HFF-Myc (cell line): Measurements from ENCODE around the gene MXRA7.

Experiments used
- DNase-seq: peaks from one replicate; pipeline ENCODE4 v3.0.0-alpha.2; 2011; ENCODE audit warnings: low read depth; ENCODE audit errors: extremely low read depth
- H3K4me3 ChIP-seq: replicated peaks from 2 replicates; pipeline ENCODE4 v1.5.1; 2011; ENCODE audit warnings: low read depth, mild to moderate bottlenecking, control low read depth, low read length
- TF ChIP-seq, protein P1 (sequence below): IDR thresholded peaks from 2 replicates; pipeline ENCODE4 v1.5.1; 2012; ENCODE audit warnings: mild to moderate bottlenecking, low read depth, low read length, control low read depth; ENCODE audit errors: missing control alignments

Gene MXRA7

DNA sequence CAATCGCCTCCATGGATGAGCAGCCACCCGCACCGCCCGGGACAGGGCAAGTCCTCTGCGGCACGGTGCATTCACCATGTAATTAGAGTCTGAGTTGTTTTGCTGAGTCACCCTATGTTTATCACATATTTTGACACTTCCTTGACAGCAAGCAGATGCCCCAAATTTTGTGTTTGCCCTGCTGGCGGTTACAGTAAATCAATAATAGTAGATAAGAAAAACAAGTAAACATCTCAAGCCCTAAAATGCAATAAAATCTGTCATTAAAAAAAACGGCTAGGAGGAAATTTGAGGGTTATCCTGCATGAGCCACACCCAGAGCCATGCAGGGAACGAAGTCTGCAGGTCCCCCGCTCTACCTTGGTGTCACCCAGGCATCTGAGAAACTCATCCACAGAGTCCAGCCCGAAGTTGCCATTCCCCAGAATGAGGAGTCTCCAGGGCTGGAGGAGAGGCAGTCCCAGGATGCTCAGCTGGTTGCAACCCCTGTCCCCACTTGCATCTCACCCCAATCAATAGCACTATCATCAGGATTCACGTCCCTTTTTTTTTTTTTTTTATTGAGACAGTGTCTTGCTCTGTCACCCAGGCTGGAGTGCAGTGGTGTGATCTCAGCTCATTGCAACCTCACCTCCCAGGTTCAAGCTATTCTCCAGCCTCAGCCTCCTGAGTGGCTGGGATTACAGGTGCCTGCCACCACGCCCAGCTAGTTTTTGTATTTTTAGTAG lies 50.7 kb downstream of the MXRA7 start:
- no peak overlapping the region for H3K4me3 ChIP-seq
- TF ChIP-seq, protein P1, sequence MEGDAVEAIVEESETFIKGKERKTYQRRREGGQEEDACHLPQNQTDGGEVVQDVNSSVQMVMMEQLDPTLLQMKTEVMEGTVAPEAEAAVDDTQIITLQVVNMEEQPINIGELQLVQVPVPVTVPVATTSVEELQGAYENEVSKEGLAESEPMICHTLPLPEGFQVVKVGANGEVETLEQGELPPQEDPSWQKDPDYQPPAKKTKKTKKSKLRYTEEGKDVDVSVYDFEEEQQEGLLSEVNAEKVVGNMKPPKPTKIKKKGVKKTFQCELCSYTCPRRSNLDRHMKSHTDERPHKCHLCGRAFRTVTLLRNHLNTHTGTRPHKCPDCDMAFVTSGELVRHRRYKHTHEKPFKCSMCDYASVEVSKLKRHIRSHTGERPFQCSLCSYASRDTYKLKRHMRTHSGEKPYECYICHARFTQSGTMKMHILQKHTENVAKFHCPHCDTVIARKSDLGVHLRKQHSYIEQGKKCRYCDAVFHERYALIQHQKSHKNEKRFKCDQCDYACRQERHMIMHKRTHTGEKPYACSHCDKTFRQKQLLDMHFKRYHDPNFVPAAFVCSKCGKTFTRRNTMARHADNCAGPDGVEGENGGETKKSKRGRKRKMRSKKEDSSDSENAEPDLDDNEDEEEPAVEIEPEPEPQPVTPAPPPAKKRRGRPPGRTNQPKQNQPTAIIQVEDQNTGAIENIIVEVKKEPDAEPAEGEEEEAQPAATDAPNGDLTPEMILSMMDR, result no peak
- DNase-seq, result no peak

DNA sequence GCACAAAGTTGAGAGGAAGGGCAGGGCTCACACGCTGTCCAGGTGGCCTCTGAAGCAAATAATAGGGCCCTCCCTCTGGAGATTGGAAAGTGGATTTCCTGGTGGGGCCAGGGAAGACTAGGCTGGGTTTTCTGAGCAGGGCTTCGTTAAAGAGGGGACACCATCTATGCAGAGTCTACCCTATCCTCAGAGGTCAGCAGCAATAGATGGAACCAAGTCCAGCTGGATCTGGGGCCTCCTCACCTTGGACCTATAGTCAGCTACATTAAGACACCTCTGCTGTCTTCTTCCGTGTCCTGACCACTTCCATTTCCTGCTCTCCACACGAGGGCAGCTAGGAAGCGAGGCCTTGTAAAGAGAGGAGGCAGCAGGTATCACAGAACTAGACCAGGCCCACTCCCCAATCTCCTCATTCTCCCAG lies 52.5 kb downstream of the MXRA7 start:
- H3K4me3 ChIP-seq, result no peak overlapping the region
- TF ChIP-seq, protein P1, result no peak
- no peak for DNase-seq

DNA sequence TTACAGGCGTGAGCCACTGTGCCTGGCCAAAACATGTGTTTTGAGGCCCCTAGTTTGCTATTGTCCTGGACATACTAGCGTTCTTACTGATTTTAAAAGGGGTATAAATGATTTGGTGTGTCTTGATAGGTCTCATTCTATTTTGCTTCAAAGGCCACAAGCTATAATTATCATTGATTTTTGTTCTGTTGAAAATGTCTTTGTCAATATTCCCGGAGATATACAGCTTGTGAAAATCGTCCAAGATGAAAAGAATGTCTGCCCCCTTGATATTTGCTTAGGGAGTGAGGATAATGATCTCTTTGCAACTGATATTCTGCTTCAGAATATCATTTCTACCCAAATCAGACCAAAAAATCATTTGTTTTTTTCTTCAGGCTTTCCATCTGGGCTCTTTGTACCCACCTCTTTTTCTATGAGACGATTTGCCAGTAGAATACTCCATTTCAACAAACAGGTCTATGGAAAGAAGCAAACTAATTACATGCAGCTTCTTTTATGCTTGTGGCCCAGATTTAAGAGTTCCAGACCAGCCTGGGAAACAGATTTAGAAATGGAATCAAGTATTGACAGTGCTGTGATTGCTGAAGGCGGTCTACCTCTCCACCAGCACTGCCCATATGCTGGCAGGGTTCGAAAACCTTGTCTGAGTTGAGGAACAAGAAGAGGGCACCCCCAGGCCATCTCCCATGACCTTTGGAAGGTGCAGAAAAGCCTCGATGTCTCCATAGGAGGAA lies 53.1 kb downstream of the MXRA7 start:
- no peak for DNase-seq
- TF ChIP-seq, protein P1, result no peak
- H3K4me3 ChIP-seq, result no peak overlapping the region

DNA sequence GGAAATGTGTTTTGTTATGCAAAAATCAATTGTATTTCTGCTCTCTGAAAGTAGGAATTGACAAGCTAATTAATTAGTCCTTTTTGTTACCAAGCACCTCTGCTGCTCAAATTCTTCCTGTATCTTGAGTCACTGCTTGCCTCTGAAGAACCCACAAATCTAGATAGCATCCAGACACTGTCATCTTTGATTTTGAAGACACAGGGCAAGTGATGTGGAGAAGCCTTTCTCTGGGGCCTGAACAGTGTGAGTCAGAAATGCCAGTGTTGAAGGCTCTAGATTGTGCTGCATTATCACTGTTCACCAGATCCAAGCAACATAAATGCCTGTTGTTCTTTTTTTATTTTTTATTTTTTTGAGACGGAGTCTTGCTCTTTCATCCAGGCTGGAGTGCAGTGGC lies 56.4 kb downstream of the MXRA7 start:
- DNase-seq, result no peak
- TF ChIP-seq, protein P1, result no peak
- H3K4me3 ChIP-seq, result no peak overlapping the region

DNA sequence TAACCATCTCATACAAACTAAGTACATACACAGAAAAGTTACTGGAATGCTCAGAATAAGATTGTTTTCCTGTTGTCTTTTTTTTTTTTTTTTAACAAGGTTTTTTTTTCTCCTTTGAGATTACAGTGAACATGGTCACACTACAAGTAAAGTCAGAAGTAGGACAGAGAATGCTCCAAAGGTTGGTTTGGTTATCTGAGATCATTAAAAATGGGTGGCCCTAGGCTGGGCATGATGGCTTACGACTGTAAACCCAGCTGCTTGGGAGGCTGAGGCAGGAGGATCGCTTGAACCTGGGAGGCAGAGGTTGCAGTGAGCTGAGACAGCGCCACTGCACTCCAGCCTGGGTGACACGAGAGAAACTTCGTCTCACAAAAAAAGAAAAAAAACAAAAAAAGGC lies 60.3 kb downstream of the MXRA7 start:
- no peak overlapping the region for H3K4me3 ChIP-seq
- TF ChIP-seq, protein P1, result no peak
- DNase-seq, result no peak

DNA sequence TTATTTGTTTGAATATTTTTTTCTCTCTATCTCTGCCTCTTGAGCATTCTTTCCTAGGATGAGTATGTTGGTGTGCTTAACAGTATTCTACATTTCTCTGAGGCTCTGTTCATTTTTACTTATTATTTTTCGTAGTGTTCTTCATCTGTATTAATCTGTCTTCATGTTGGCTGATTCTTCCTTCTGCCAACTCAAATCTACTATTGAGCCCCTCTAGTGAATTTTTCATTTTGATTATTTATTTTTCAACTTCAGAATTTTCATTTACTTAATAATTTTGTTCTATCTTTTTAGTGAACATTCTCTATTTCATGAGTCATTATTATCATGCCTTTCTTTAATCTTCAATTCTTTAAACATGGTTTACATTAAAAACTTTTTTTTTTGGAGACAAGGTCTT lies 64.1 kb downstream of the MXRA7 start:
- no peak for DNase-seq

More for the DNA sequence above, 64.1 kb downstream of the MXRA7 start:
- TF ChIP-seq, protein P1, result no peak
- H3K4me3 ChIP-seq, result no peak overlapping the region
